Epithelial cell of proximal tubule (primary cell): Measurements from ENCODE around the gene CSF1R. TPM values are rescaled to one million over a fixed set of nuclear protein-coding genes. Genes with fewer than 3 reads are reported as not detected.

Source experiments
- DNase-seq: peaks from one replicate; pipeline ENCODE4 v3.0.0-alpha.2; 2011; ENCODE audit warnings: low read depth
- H3K4me3 ChIP-seq: 2 replicates; pipeline ENCODE4 v1.5.1; 2011; ENCODE audit warnings: low read depth, mild to moderate bottlenecking, low read length
- total RNA-seq: library from RNA; depleted of rRNA; stranded (reverse); fragments of >200 nt; gene quantifications from 2 replicates; pipeline ENCODE4 v1.2.3, GENCODE V29; 2015
- TF ChIP-seq, protein P1 (sequence below): conservative IDR thresholded peaks from 2 replicates; pipeline ENCODE4 v1.5.1; 2012; ENCODE audit warnings: low read depth, mild to moderate bottlenecking, low read length

Gene CSF1R
- total RNA-seq, 1 donor from 2014 or later = not detected

DNA sequence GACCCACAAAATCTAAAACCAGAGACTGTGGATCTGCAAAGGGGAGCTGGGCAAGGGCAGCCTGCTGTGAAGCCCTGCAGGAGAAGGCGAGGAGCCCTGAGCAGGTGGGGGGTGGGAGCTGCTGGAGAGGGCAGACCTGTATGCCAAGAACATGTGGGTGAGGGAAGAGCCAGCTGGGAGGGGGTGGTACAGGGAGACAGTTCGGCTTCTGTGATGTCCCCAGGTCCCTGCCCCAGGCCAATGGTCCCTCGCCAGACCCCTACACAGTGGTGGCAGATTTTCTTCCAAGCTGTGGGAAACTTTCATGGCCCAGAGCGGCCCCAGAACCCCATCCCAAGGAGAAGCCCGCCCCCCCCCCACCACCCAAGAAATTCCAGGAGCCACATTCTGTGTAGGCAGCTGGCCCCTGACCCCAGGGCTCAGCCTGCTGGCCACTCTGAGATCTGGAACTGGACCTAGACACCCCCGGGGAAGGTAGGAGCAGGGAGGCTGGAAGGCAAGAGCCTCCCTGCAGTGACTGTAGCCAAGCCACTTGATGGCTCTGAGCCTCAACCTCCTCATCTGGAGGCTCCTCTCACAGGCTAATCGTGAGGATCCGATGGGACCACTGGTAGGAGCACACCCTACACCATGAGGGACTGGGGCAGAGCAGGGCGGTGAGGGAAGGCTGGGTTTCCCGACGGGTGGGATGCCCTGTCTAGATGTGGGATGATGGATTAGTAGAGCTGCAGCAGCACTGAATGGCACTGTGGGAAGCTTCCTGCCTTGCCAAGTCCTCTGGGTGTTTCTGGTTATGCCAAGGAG is 22.6 kb upstream of the CSF1R start:
- DNase-seq = no peak
- TF ChIP-seq, protein P1, sequence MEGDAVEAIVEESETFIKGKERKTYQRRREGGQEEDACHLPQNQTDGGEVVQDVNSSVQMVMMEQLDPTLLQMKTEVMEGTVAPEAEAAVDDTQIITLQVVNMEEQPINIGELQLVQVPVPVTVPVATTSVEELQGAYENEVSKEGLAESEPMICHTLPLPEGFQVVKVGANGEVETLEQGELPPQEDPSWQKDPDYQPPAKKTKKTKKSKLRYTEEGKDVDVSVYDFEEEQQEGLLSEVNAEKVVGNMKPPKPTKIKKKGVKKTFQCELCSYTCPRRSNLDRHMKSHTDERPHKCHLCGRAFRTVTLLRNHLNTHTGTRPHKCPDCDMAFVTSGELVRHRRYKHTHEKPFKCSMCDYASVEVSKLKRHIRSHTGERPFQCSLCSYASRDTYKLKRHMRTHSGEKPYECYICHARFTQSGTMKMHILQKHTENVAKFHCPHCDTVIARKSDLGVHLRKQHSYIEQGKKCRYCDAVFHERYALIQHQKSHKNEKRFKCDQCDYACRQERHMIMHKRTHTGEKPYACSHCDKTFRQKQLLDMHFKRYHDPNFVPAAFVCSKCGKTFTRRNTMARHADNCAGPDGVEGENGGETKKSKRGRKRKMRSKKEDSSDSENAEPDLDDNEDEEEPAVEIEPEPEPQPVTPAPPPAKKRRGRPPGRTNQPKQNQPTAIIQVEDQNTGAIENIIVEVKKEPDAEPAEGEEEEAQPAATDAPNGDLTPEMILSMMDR = no peak
- H3K4me3 ChIP-seq = no peak overlapping the region

DNA sequence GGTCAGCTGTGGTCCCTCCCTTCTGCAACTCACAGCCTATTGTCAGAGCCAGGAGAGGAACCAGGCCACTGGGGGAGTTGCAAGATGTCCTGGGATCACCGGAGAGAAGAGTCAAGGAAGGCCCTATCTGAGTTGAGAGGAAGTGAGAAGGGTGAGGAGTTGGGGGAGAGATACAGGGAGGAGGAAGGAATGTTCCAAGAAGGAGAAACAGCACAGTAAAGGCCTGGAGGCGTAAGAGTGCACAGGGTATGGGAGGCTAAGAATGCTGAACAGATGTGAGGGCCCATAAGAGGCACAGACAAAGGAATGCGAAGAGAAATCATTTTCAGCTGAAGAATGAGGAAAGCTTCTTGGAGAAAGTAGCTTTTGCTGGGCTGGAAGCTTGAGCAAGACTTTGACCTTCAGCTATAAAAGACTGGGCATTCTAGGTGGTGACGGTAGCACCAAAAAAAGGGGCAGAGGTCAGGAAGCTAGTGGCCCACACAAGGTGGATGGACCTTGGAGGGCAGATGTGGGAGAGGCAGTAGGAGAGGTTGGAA is 21.6 kb upstream of the CSF1R start:
- no peak overlapping the region for H3K4me3 ChIP-seq
- TF ChIP-seq, protein P1 = no peak
- DNase-seq = no peak

DNA sequence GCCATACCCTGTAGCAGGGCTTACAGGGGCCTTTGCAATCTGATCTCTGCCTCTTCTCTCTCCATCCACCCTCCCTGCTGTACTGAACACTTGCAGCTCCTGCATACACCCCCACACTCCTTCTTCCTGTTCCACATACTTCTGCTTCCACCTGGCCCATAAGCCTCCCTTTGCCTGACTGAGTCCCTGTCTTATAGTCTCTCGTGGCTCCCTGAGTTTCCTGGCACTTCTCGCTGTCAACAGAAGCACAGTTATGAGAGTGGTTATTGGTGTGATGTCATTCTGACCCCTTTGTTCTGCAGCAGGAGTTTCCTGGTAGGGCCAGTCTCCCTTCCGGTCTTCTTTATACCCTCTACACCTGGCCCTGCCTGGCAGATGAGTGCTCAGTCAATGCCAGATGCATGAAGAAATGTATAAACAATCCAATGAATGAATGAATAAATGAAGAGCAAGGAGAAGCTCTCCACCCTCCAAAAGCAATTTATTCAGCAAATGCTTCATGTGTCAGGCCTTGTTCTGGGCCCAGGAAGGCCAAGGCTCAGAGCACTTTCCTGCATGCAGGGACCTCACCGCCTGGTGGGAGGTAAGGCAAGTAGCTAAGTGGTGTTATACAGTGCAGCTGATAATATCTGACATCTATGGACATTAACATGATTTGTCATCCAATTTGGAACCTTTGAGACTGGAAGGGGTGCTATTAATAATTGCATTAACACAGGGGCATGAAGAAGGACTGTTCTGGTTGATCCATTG is 20.5 kb upstream of the CSF1R start:
- no peak for DNase-seq
- TF ChIP-seq, protein P1 = no peak
- H3K4me3 ChIP-seq = no peak overlapping the region

DNA sequence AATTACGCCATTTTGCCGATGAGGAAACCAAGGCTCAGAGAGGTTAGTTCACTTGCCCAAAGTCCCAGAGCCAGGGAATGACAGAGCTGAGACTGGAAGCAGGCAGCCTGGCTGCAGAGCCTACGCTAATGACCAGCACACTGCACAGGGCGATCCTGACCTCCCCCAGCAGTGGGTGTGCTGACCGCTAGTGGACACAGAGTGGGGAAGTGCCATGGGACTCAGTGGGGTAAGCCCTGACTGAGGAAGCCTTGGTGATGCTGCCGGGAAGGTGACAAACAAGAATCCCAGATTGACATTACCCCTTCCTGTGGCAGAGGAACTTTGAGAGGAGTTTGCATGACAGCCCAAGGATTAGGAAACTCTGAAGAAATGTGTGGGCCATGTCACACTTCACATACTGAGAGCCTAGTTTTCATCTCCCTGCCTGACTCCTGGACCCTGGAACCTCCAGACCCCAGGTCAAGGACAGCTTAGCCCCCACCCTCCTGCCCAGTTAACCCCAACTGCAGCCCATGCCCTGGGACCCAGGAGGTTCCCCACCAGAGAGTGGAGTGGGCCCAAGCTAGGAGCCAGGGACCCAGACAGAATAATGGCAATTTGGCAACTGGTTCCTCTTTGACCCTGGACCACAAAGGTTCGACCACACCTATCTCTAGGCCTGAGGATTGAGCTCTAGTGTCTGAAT is 19.7 kb upstream of the CSF1R start:
- TF ChIP-seq, protein P1 = no peak
- DNase-seq = no peak
- no peak overlapping the region for H3K4me3 ChIP-seq

DNA sequence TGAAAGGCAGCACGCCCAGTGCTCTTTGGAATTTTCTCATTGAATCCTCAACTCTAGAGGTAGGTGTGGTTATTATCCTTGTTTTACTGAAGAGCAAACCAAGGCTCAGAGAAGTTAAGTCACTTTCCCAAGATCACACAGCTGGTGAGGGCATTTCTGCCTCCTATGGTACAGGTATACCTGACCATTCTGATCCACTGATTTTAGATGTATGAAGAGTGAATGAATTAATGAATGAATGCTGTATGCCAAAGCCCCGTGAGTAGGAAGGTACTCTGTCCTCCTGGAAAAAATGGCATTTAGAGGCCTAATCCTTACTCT is 18.2 kb upstream of the CSF1R start:
- no peak for DNase-seq
- TF ChIP-seq, protein P1 = no peak
- H3K4me3 ChIP-seq = no peak overlapping the region

DNA sequence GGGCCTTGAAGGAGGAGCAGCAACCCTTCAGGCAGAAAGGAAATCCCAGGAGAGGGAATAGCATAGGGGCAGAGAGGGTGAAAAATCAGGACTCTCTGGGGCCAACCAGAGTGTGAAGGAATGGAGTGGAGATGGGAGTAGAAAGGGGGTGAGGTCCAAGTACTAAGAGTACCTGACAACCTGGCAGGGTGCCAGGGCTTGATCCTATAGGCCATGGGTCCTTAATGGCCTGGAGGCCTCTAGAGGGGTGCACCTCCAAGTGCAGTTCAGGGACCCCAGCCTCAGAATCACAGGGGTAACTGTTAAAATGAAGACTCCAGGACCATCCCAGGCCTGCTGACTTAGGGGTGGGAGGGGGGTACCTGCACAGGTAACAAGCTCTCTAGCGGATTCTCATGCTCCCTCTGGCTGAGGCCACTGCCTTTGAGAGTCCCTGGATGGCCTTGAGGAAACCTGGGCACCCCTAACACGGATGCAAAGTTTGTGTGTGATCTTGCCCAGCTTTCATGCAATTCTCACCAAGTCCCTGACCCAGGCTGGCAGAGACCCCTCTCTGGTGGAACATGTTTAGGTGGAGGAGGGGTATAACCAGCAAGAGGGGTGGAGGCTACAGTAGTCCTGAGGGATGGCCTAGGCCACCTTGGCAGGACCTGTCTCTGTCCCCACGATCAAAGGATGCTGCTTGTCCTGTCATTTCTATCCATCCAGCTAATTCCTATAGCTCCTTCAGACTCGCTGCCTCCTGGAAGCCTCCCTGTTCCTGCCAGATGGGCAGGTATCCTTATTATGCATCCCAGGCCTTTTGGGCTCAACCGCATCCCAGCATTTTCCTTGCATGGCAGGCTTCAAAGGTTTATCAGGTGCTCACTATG is 17.6 kb upstream of the CSF1R start:
- TF ChIP-seq, protein P1 = no peak

More for the DNA sequence above, 17.6 kb upstream of the CSF1R start:
- no peak overlapping the region for H3K4me3 ChIP-seq
- no peak for DNase-seq
